Measurements from ENCODE around the gene OR10A6.

DNA sequence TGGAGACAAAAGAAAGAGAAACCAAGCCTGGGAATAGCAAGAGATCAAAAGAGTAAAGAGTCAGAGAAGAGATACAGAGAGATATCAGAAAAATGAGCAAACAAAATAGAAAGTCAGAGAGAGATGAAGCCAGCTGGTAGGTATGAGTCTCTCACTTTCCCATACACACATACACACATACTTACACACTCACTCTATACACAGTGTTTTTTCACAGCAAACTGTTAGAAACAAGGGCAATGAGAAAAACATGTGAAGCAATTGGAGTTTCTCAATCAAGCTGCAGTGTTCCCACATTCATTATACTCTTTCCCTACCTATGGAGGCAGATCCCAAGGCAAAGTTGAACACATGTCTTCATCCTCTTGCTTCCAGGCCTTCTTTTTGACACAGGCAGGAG is 36.8 kb upstream of the OR10A6 start:
- TF ChIP-seq, protein P1, sequence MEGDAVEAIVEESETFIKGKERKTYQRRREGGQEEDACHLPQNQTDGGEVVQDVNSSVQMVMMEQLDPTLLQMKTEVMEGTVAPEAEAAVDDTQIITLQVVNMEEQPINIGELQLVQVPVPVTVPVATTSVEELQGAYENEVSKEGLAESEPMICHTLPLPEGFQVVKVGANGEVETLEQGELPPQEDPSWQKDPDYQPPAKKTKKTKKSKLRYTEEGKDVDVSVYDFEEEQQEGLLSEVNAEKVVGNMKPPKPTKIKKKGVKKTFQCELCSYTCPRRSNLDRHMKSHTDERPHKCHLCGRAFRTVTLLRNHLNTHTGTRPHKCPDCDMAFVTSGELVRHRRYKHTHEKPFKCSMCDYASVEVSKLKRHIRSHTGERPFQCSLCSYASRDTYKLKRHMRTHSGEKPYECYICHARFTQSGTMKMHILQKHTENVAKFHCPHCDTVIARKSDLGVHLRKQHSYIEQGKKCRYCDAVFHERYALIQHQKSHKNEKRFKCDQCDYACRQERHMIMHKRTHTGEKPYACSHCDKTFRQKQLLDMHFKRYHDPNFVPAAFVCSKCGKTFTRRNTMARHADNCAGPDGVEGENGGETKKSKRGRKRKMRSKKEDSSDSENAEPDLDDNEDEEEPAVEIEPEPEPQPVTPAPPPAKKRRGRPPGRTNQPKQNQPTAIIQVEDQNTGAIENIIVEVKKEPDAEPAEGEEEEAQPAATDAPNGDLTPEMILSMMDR (IDR thresholded peaks at IDR 0.05): no peak
- no peak for TF ChIP-seq EZH2 (IDR thresholded peaks at IDR 0.05; ENCODE audit: borderline replicate concordance, insufficient read depth, low read depth, low read length, poor library complexity, severe bottlenecking)
